Measurements from ENCODE around the gene ATP6V0C. TPM values are rescaled to one million over a fixed set of nuclear protein-coding genes. Genes with fewer than 3 reads are reported as not detected.
"Not testable (repeated sequence)": the region's sequence is repeated elsewhere in the genome, so short reads cannot be mapped to it uniquely, and the experiment has no call there.

The ATP6V0C gene
- total RNA-seq, 1 experiment from 2014 or later: 30.2 TPM

- H4K20me1 ChIP-seq (ENCODE audit: insufficient read depth, low read depth, low read length); H3K9me2 ChIP-seq (replicated peaks; ENCODE audit: insufficient read depth, low read length); H3K27me3 ChIP-seq (ENCODE audit: low read length); H3K9me3 ChIP-seq (ENCODE audit: low read length); H3K79me2 ChIP-seq (ENCODE audit: low read length); H3K36me3 ChIP-seq (ENCODE audit: insufficient read depth, low read length); H3K27ac ChIP-seq (ENCODE audit: low read length); H2AFZ ChIP-seq (ENCODE audit: low read length); H3K9ac ChIP-seq (ENCODE audit: low read length); DNase-seq; H3K4me3 ChIP-seq (ENCODE audit: low read length); H3K4me2 ChIP-seq (ENCODE audit: low read depth, low read length, poor library complexity, severe bottlenecking): not testable (repeated sequence)
- H3K4me1 ChIP-seq (ENCODE audit: low read length): peaks cover 34% of the 10 kb centered on the region
Measured at GRCh38 chr16:2534335-2534734, 20.6 kb downstream of the ATP6V0C start.

GRCh38 chr16:2535625-2536013 lies 21.9 kb downstream of the ATP6V0C start:
- no peak for DNase-seq
- H3K27me3 ChIP-seq (ENCODE audit: low read length): no peaks in the 10 kb centered on the region
- H3K9ac ChIP-seq (ENCODE audit: low read length): no peak overlapping the region
- H2AFZ ChIP-seq (ENCODE audit: low read length): no peak overlapping the region
- no peak overlapping the region for H3K27ac ChIP-seq (ENCODE audit: low read length)
- no peak overlapping the region for H3K4me3 ChIP-seq (ENCODE audit: low read length)
- H4K20me1 ChIP-seq (ENCODE audit: insufficient read depth, low read depth, low read length): no peaks in the 10 kb centered on the region
- no peak overlapping the region for H3K4me2 ChIP-seq (ENCODE audit: low read depth, low read length, poor library complexity, severe bottlenecking)
- H3K9me3 ChIP-seq (ENCODE audit: low read length): no peaks in the 10 kb centered on the region
- no peaks in the 10 kb centered on the region for H3K36me3 ChIP-seq (ENCODE audit: insufficient read depth, low read length)
- peaks cover 21% of the 10 kb centered on the region for H3K79me2 ChIP-seq (ENCODE audit: low read length)
- H3K9me2 ChIP-seq (replicated peaks; ENCODE audit: insufficient read depth, low read length): no peaks in the 10 kb centered on the region
- peaks cover 47% of the 10 kb centered on the region for H3K4me1 ChIP-seq (ENCODE audit: low read length)

GRCh38 chr16:2537451-2538379 lies 24.0 kb downstream of the ATP6V0C start, which contains the start of gene PDPK1:
Gene PDPK1 (plus strand): TSS chr16:2538021. CDS start chr16:2538113, 92 bp downstream.
- H3K79me2 ChIP-seq (ENCODE audit: low read length): peaks cover 34% of the 10 kb centered on the region
- H3K4me1 ChIP-seq (ENCODE audit: low read length): peaks cover 39% of the 10 kb centered on the region
- peak within 1 kb of the TSS; percentile 94 for H3K4me2 ChIP-seq (ENCODE audit: low read depth, low read length, poor library complexity, severe bottlenecking)
- H3K9me2 ChIP-seq (replicated peaks; ENCODE audit: insufficient read depth, low read length): no peaks in the 10 kb centered on the region
- DNase-seq: peak; percentile 99
- no peaks in the 10 kb centered on the region for H3K9me3 ChIP-seq (ENCODE audit: low read length)
- no peaks in the 10 kb centered on the region for H3K36me3 ChIP-seq (ENCODE audit: insufficient read depth, low read length)
- H3K27me3 ChIP-seq (ENCODE audit: low read length): no peaks in the 10 kb centered on the region
- peak within 1 kb of the TSS; percentile 75 for H3K9ac ChIP-seq (ENCODE audit: low read length)
- peak within 1 kb of the TSS; percentile 26; the same call in 1 of the 2 replicates for H3K27ac ChIP-seq (ENCODE audit: low read length)
- no peaks in the 10 kb centered on the region for H4K20me1 ChIP-seq (ENCODE audit: insufficient read depth, low read depth, low read length)
- peak within 1 kb of the TSS; percentile 95; the same call in 1 of the 2 replicates for H2AFZ ChIP-seq (ENCODE audit: low read length)
- H3K4me3 ChIP-seq (ENCODE audit: low read length): peak within 1 kb of the TSS; percentile 75

- not testable (repeated sequence) for H3K36me3 ChIP-seq (ENCODE audit: insufficient read depth, low read length); H2AFZ ChIP-seq (ENCODE audit: low read length); H3K27ac ChIP-seq (ENCODE audit: low read length); H3K27me3 ChIP-seq (ENCODE audit: low read length); H4K20me1 ChIP-seq (ENCODE audit: insufficient read depth, low read depth, low read length); H3K9me3 ChIP-seq (ENCODE audit: low read length); H3K9me2 ChIP-seq (replicated peaks; ENCODE audit: insufficient read depth, low read length); DNase-seq
- peaks cover 39% of the 10 kb centered on the region for H3K79me2 ChIP-seq (ENCODE audit: low read length)
- H3K9ac ChIP-seq (ENCODE audit: low read length): peak overlapping the region; percentile 72; the same call in 1 of the 2 replicates
- H3K4me1 ChIP-seq (ENCODE audit: low read length): peaks cover 36% of the 10 kb centered on the region
- peak overlapping the region; percentile 69 for H3K4me3 ChIP-seq (ENCODE audit: low read length)
- H3K4me2 ChIP-seq (ENCODE audit: low read depth, low read length, poor library complexity, severe bottlenecking): peak overlapping the region; percentile 82
Measured at GRCh38 chr16:2539192-2539844, 25.6 kb downstream of the ATP6V0C start.

- not testable (repeated sequence) for H3K9me3 ChIP-seq (ENCODE audit: low read length); H3K27me3 ChIP-seq (ENCODE audit: low read length); H4K20me1 ChIP-seq (ENCODE audit: insufficient read depth, low read depth, low read length); H2AFZ ChIP-seq (ENCODE audit: low read length); H3K36me3 ChIP-seq (ENCODE audit: insufficient read depth, low read length); H3K9me2 ChIP-seq (replicated peaks; ENCODE audit: insufficient read depth, low read length)
- Histone ChIP-seq H3K4me3 (ENCODE audit: low read length) (peak overlapping the region; percentile 69; the same call in 1 of the 2 replicates), H3K4me2 (ENCODE audit: low read depth, low read length, poor library complexity, severe bottlenecking) (peak overlapping the region; percentile 82), H3K27ac (ENCODE audit: low read length) (peak overlapping the region; percentile 80), H3K4me1 (ENCODE audit: low read length) (peaks cover 37% of the 10 kb centered on the region), H3K79me2 (ENCODE audit: low read length) (peaks cover 45% of the 10 kb centered on the region), H3K9ac (ENCODE audit: low read length) (0 out of 2 replicates have a peak overlapping the region, but pooled peaks have one; percentile 61)
- DNase-seq: peak; percentile 72
Measured at GRCh38 chr16:2539845-2540458, 26.2 kb downstream of the ATP6V0C start.

- H3K79me2 ChIP-seq (ENCODE audit: low read length): peaks cover 54% of the 10 kb centered on the region
- peaks cover 46% of the 10 kb centered on the region for H3K4me1 ChIP-seq (ENCODE audit: low read length)
- not testable (repeated sequence) for H4K20me1 ChIP-seq (ENCODE audit: insufficient read depth, low read depth, low read length); H3K36me3 ChIP-seq (ENCODE audit: insufficient read depth, low read length); H3K9me2 ChIP-seq (replicated peaks; ENCODE audit: insufficient read depth, low read length); H3K9me3 ChIP-seq (ENCODE audit: low read length); H3K27me3 ChIP-seq (ENCODE audit: low read length); H2AFZ ChIP-seq (ENCODE audit: low read length)
- DNase-seq: peak; percentile 79
- peak overlapping the region; percentile 38; the same call in 1 of the 2 replicates for H3K4me3 ChIP-seq (ENCODE audit: low read length)
- peak overlapping the region; percentile 80 for H3K27ac ChIP-seq (ENCODE audit: low read length)
- H3K4me2 ChIP-seq (ENCODE audit: low read depth, low read length, poor library complexity, severe bottlenecking): peak overlapping the region; percentile 82
- peak overlapping the region; percentile 61 for H3K9ac ChIP-seq (ENCODE audit: low read length)
Measured at GRCh38 chr16:2540912-2541311, 27.2 kb downstream of the ATP6V0C start.

- H3K27me3 ChIP-seq (ENCODE audit: low read length); H2AFZ ChIP-seq (ENCODE audit: low read length); H4K20me1 ChIP-seq (ENCODE audit: insufficient read depth, low read depth, low read length); H3K9me3 ChIP-seq (ENCODE audit: low read length); DNase-seq; H3K9me2 ChIP-seq (replicated peaks; ENCODE audit: insufficient read depth, low read length); H3K36me3 ChIP-seq (ENCODE audit: insufficient read depth, low read length): not testable (repeated sequence)
- Histone ChIP-seq H3K4me2 (ENCODE audit: low read depth, low read length, poor library complexity, severe bottlenecking) (peak overlapping the region; percentile 82), H3K9ac (ENCODE audit: low read length) (peak overlapping the region; percentile 61), H3K4me3 (ENCODE audit: low read length) (peak overlapping the region; percentile 38; the same call in 1 of the 2 replicates), H3K79me2 (ENCODE audit: low read length) (peaks cover 59% of the 10 kb centered on the region), H3K4me1 (ENCODE audit: low read length) (peaks cover 51% of the 10 kb centered on the region), H3K27ac (ENCODE audit: low read length) (peak overlapping the region; percentile 80)
Measured at GRCh38 chr16:2541409-2541808, 27.7 kb downstream of the ATP6V0C start.

- H3K36me3 ChIP-seq (ENCODE audit: insufficient read depth, low read length); H3K9me2 ChIP-seq (replicated peaks; ENCODE audit: insufficient read depth, low read length); H4K20me1 ChIP-seq (ENCODE audit: insufficient read depth, low read depth, low read length); H3K27ac ChIP-seq (ENCODE audit: low read length); H2AFZ ChIP-seq (ENCODE audit: low read length); H3K9me3 ChIP-seq (ENCODE audit: low read length); H3K4me2 ChIP-seq (ENCODE audit: low read depth, low read length, poor library complexity, severe bottlenecking); H3K4me3 ChIP-seq (ENCODE audit: low read length); H3K27me3 ChIP-seq (ENCODE audit: low read length); H3K9ac ChIP-seq (ENCODE audit: low read length); DNase-seq: not testable (repeated sequence)
- peaks cover 46% of the 10 kb centered on the region for H3K4me1 ChIP-seq (ENCODE audit: low read length)
- peaks cover 58% of the 10 kb centered on the region for H3K79me2 ChIP-seq (ENCODE audit: low read length)
Measured at GRCh38 chr16:2543771-2544170, 30.0 kb downstream of the ATP6V0C start.
